Heart right ventricle (tissue), 16 donors: ENCODE measurements around the gene LAMA5. TPM values are rescaled to one million over a fixed set of nuclear protein-coding genes. Genes with fewer than 3 reads are reported as not detected.

Experiments
- ATAC-seq, 8 donors: fragments of 200-7000 bp; cut with Tn5 transposase; one replicate each; pipeline ENCODE4 v1.9.1; 2020; ENCODE audit warnings: mild to moderate bottlenecking in 8 of 8, moderate library complexity in 8 of 8, moderate number of reproducible peaks in 1 of 8
- DNase-seq, 2 donors: peaks; one replicate each; pipeline ENCODE4 v3.0.0-alpha.2; 2020
- H3K27ac ChIP-seq, 10 donors: fragments of 200-600 bp; sonication (generic) in 2 of 10; one replicate each; pipeline versions ENCODE4 v1.5.0 to v1.8.0; 2020 to 2022; ENCODE audit warnings: mild to moderate bottlenecking in 3 of 10
- H3K27me3 ChIP-seq, 7 donors: fragments of 200-600 bp; one replicate each; pipeline ENCODE4 v1.8.0; 2021 to 2022; ENCODE audit warnings: mild to moderate bottlenecking in 2 of 7
- H3K36me3 ChIP-seq, 9 donors: fragments of 200-600 bp; sonication (generic) in 1 of 9; one replicate each; pipeline versions ENCODE4 v1.5.0 to v1.8.0; 2020 to 2022; ENCODE audit warnings: mild to moderate bottlenecking in 2 of 9
- H3K4me1 ChIP-seq, 9 donors: fragments of 200-600 bp; sonication (generic) in 1 of 9; one replicate each; pipeline versions ENCODE4 v1.5.0 to v1.8.0; 2020 to 2022; ENCODE audit warnings: mild to moderate bottlenecking in 4 of 9
- H3K4me3 ChIP-seq, 10 donors: fragments of 200-600 bp; sonication (generic) in 2 of 10; one replicate each; pipeline versions ENCODE4 v1.5.0 to v1.8.0; 2020 to 2022; ENCODE audit warnings: mild to moderate bottlenecking in 7 of 10, moderate library complexity in 2 of 10
- H3K9me3 ChIP-seq, 11 donors: fragments of 200-600 bp in 10 of 11; sonication (generic) in 2 of 11; one replicate each; pipeline versions ENCODE4 v1.5.0 to v1.8.0; 2013 to 2022; ENCODE audit warnings: mild to moderate bottlenecking in 2 of 11, control low read depth in 1 of 11, moderate library complexity in 1 of 11
- WGBS, 2 donors: extraction: QIAGEN DNeasy Blood & Tissue Kit; methylation state at CpG; one replicate each; pipeline ENCODE4 v1.1.7; 2013; ENCODE audit warnings: inconsistent platforms in 1 of 2; 5-methylcytosine and 5-hydroxymethylcytosine counted together
- intact Hi-C, 10 donors: fragments of 100-400 bp; cut with DNase I; formaldehyde crosslinking; loops; one replicate each; pipeline versions ENCODE4 v1.11.1 to v1.14.2; 2022
- polyA plus RNA-seq, 2 donors: library from polyadenylated mRNA; stranded (reverse); fragments of 200-250 nt; gene quantifications; one replicate each; pipeline ENCODE4 v1.2.3, GENCODE V29; 2013
- total RNA-seq, 10 donors: library from RNA; stranded (reverse); fragmentation: NEBNext Ultra II Directional in 3 of 10; extraction: Animal tissue kit (Norgen Biotek cat#: 25700) in 3 of 10; gene quantifications; one replicate each; pipeline versions ENCODE4 v1.2.1 to v1.2.4, GENCODE V29; 2021 to 2023
- TF ChIP-seq, protein P1 (sequence below), 9 donors: fragments of 200-600 bp; sonication (generic) in 2 of 9; IDR thresholded peaks; one replicate each; pipeline versions ENCODE4 v1.5.0 to v1.8.0; 2021 to 2022; ENCODE audit warnings: antibody characterized with exemption in 9 of 9, mild to moderate bottlenecking in 5 of 9, moderate library complexity in 1 of 9
- donor health status: Arrhythmogenic right ventricular cardiomyopathy.
- donor health status: ischemic (EF 13 %, LVEDD 7.1; RV severe dilation, severe dysfunction).
- donor health status: healthy with polysubstance abuse.
- donor health status: DM: no; HTN: yes; CAD: no.
- donor health status: DM: no; HTN: no; CAD: no.
- donor health status: ischemic (EF 25% LVEDD 6.9; RV normal size, moderate dysfunction).
- donor health status: ischemic (EF 25% LVEDD 5.7; RV mildly dilated, moderate dysfunction).
- donor health status: healthy.
- donor health status: DM: yes; HTN: yes; CAD: no.
- donor health status: Ischemic cardiomyopathy.
- donor health status: ischemic (EF 35%, LVEDD 5.7; RV mildly dilated, moderate dysfunction).
- donor health status: nonischemic (EF 11% LVEDD 7.7; RV severe dilation, severe dysfunction).
- donor health status: DM: yes; HTN: yes; CAD: no.
- donor health status: PGD.
- donor health status: ischemic (EF 29% LVEDD 5.4; RV normal size, mild dysfunction).
- donor health status: nonischemic (EF 23%, LVEDD 6.1; RV moderate dilation, normal function).

The LAMA5 gene
- total and polyA plus RNA-seq, 12 donors = 53.9 to 358 (median 76.5) TPM

- peaks cover 38 to 78% (median 77%) of the 10 kb centered on the region in 9 donors for H3K4me1 ChIP-seq
- DNase-seq = peak in 1 of 2 donors; percentile 65
- intact Hi-C loops = loop anchor here in 1 of 10 donors (2.0 to 5.0 kb wide), 2 partner anchors 13 to 66 kb away; partner anchors contain the start of gene ADRM1
These were observed 700 bp upstream of the LAMA5 start for GRCh38 chr20:62367633-62368391.

DNA sequence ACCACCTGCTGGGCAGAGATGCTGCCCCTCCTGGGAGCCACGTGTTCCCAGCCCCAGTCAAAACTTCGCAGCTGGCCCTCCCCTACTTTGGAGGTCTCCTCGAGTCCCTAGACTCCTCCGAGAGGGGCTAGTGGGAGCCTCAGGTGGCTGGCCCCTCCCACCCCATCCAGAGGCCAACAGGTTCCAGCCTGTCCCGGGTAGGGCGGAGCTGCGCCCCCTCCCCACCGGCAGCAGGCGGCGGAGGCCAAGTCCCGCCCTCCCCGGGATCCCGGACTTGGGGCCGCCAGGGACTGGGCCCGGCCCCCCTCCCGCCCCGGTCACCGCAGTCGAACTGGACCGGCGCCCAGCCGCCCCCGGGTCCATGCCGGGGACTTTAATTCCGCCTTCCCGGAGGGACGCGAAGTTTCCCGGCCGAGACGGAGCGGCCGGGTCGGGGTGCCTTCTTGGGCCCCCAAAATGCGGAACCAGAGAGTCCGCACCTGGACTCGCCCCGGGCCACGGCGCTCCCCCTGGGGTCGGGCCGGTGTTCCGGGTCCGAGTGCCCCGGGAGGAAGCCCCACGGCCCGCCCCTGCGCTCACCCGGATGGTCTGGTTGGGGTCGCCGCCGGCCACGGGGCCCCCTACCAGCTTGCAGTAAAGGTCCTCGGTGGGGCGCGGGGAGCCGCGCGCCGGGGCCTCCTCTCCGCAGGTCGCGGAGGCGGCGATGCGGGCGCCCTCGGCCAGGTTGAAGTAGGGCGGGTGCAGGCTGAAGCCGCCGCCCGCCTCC lies 559 bp downstream of the LAMA5 start:
- 0 to 1% methylated on average over 55 to 72 of the region's 72 CpGs for WGBS, 2 donors
- intact Hi-C loops = loop anchor here in 1 of 10 donors (2.0 to 5.0 kb wide), 2 partner anchors 14 to 64 kb away; partner anchors contain the start of gene ADRM1
- TF ChIP-seq, protein P1, sequence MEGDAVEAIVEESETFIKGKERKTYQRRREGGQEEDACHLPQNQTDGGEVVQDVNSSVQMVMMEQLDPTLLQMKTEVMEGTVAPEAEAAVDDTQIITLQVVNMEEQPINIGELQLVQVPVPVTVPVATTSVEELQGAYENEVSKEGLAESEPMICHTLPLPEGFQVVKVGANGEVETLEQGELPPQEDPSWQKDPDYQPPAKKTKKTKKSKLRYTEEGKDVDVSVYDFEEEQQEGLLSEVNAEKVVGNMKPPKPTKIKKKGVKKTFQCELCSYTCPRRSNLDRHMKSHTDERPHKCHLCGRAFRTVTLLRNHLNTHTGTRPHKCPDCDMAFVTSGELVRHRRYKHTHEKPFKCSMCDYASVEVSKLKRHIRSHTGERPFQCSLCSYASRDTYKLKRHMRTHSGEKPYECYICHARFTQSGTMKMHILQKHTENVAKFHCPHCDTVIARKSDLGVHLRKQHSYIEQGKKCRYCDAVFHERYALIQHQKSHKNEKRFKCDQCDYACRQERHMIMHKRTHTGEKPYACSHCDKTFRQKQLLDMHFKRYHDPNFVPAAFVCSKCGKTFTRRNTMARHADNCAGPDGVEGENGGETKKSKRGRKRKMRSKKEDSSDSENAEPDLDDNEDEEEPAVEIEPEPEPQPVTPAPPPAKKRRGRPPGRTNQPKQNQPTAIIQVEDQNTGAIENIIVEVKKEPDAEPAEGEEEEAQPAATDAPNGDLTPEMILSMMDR (IDR thresholded peaks at IDR 0.05) = no peak
- H3K36me3 ChIP-seq = peaks cover 0 to 7% (median 0%) of the 10 kb centered on the region in 9 donors
- peak overlapping the region; percentile 89 to 99 (median 94) for H3K27ac ChIP-seq
- peaks cover 48 to 91% (median 87%) of the 10 kb centered on the region in 9 donors for H3K4me1 ChIP-seq
- DNase-seq = peak in 1 of 2 donors; percentile 51
- H3K9me3 ChIP-seq = no peaks in the 10 kb centered on the region
- ATAC-seq = peak in 7 of 8 donors; percentile 9 to 45 (median 19)
- peaks cover 0 to 55% (median 0%) of the 10 kb centered on the region in 7 donors for H3K27me3 ChIP-seq
- peak overlapping the region; percentile 68 to 95 (median 91) for H3K4me3 ChIP-seq

More at GRCh38 chr20:62367633-62368391, 700 bp upstream of the LAMA5 start:
- peak overlapping the region; percentile 89 to 99 (median 94) for H3K27ac ChIP-seq
- ATAC-seq = no peak
- TF ChIP-seq, protein P1 (IDR thresholded peaks at IDR 0.05) = no peak
- peak overlapping the region; percentile 68 to 95 (median 91) for H3K4me3 ChIP-seq
- 3 to 6% methylated on average over 35 to 37 of the region's 37 CpGs for WGBS, 2 donors
- H3K27me3 ChIP-seq = peaks cover 0 to 55% (median 0%) of the 10 kb centered on the region in 7 donors
- H3K9me3 ChIP-seq = no peaks in the 10 kb centered on the region
- no peaks in the 10 kb centered on the region for H3K36me3 ChIP-seq

DNA sequence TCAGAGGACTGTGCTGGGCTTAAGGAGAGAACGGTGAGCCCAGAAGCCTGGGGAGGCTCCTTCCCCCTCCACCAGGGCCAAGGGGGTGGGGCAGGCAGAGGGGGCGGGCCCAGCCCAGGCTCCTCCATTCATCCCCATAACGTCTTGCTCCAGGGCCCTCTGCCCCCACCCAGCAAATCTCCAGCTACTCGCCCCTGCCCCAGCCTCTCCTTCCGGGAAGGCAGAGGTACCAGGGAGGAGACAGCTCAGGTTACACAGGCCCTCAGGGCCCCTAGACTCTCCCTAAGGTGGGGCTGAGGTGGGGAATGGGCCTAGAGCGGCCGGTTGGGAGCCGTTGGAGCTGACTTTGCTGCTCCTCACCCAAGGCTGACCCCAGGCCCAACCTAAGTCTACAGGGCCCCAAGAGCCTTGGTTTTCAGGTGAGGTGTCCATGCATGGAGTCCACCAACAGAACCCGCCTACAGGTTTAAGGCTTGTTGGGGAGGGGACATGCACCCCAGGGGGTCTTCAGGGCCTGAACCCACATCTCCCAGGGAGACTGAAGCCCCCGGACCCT lies 1.2 kb downstream of the LAMA5 start:
- Histone ChIP-seq H3K4me3 (peak overlapping the region; percentile 68 to 95 (median 91)), H3K9me3 (no peaks in the 10 kb centered on the region), H3K4me1 (peaks cover 54 to 94% (median 91%) of the 10 kb centered on the region in 9 donors), H3K27me3 (peaks cover 0 to 55% (median 0%) of the 10 kb centered on the region in 7 donors), H3K27ac (peak overlapping the region; percentile 89 to 99 (median 94)), H3K36me3 (peaks cover 0 to 9% (median 0%) of the 10 kb centered on the region in 9 donors)
- WGBS, 2 donors = 16 to 22% methylated on average over 10 of the region's 10 CpGs
- peak in 7 of 8 donors; percentile 6 to 58 (median 40) for ATAC-seq
- TF ChIP-seq, protein P1 (IDR thresholded peaks at IDR 0.05) = no peak
- no peak for DNase-seq
- intact Hi-C loops = loop anchor here in 2 of 10 donors (2.0 to 5.0 kb wide), 2 partner anchors 15 to 64 kb away; partner anchors contain the start of gene ADRM1 (in 1 of the 2)
